ENCODE results near the gene FGD3.
"Not testable (repeated sequence)": the region's sequence is repeated elsewhere in the genome, so short reads cannot be mapped to it uniquely, and the experiment has no call there.

The FGD3 gene

GRCh38 chr9:92974761-92975755 is 27.7 kb downstream of the FGD3 start:
- DNase-seq (ENCODE audit: low read depth, low spot score) = no peak
- no peak overlapping the region for H3K27ac ChIP-seq

- H3K27ac ChIP-seq = no peak overlapping the region
- no peak for DNase-seq (ENCODE audit: low read depth, low spot score)
Measured at GRCh38 chr9:92976431-92976830, 29.1 kb downstream of the FGD3 start.

- no peak overlapping the region for H3K27ac ChIP-seq
- no peak for DNase-seq (ENCODE audit: low read depth, low spot score)
Measured at GRCh38 chr9:92977279-92977678, 30.0 kb downstream of the FGD3 start.

GRCh38 chr9:92978345-92978875 is 31.1 kb downstream of the FGD3 start:
- H3K27ac ChIP-seq = no peak overlapping the region
- DNase-seq (ENCODE audit: low read depth, low spot score) = no peak

GRCh38 chr9:92979283-92980056 is 32.1 kb downstream of the FGD3 start:
- peak overlapping the region; percentile 63 for H3K27ac ChIP-seq
- DNase-seq (ENCODE audit: low read depth, low spot score) = no peak

DNA sequence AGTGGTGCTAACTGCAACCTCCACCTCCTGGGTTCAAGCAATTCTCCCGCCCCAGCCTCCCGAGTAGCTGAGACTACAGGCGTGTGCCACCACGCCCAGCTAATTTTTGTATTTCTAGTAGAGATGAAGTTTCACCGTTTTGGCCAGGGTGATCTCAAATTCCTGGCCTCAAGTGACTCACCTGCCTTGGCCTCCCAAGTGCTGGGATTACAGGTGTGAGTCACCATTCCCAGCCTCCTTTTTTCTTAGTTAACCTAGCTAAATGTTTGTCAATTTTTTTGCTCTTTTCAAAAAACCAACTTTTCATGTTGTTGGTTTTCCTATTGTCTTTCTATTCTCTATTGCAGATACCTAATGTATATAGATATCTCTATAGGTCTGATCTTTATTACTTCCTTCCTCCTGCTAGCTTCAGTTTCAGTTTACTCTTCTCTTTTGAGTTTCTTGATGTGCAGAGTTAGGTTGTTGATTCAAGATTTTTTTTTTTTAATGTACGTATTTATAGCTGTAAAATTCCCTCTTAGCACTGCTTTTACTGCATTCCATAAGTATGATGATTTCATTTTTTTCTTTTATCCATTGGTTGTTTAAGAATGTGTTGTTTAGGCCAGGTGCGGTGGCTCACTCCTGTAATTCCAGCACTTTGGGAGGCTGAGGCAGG is 32.9 kb downstream of the FGD3 start:
- H3K27ac ChIP-seq = peak overlapping the region; percentile 63
- DNase-seq (ENCODE audit: low read depth, low spot score) = peak; percentile 66

GRCh38 chr9:92982130-92982529 is 34.8 kb downstream of the FGD3 start:
- DNase-seq (ENCODE audit: low read depth, low spot score) = no peak
- no peak overlapping the region for H3K27ac ChIP-seq

DNA sequence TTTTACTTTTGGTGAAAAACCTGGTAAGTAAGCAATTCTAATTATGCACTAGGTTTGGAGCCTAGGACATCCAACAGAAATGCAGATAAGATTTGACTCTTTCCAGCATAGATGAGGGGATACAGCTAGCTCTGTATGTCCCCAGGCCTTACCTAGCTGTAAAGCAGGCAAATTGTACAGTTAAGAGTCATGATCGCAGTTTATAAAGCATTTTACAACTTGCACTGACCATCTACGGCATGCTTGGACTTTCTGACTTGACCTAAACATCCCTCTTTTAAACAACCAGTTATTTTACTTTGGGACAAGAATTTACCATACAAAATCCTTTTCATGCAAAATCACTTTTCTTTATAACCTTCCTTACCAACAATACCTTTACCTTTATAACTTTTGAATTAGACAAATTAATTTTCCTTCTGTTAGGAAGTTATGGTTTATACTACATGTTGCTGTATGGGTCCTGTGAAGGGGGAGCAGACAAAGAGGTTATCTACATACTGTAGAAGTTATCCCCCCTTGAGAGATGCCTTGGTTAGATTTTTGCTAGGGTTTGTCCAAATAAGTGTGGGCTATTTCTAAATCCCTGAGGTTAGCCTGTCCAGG is 36.8 kb downstream of the FGD3 start:
- no peak overlapping the region for H3K27ac ChIP-seq
- DNase-seq (ENCODE audit: low read depth, low spot score) = no peak

DNA sequence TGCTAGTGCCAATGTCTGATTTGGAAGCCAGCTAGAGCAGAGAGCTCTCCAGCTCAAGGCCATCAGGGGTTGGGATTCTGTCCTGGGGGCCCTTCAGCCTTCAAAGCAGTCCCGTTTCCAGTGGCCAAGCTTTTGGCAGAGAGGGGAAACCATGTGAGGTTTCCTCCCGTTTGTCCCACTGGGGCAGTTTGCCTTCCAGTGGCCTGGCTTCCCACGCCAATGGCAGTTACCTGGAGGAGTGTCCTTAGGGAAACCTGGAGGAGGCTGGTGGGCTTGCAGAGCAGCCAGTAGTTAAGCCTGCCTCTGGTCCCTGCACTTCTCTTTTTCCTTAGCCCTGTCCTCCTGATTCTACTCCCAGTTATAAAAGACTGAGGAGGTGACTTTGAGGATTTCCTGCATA is 37.7 kb downstream of the FGD3 start:
- no peak overlapping the region for H3K27ac ChIP-seq
- no peak for DNase-seq (ENCODE audit: low read depth, low spot score)

DNA sequence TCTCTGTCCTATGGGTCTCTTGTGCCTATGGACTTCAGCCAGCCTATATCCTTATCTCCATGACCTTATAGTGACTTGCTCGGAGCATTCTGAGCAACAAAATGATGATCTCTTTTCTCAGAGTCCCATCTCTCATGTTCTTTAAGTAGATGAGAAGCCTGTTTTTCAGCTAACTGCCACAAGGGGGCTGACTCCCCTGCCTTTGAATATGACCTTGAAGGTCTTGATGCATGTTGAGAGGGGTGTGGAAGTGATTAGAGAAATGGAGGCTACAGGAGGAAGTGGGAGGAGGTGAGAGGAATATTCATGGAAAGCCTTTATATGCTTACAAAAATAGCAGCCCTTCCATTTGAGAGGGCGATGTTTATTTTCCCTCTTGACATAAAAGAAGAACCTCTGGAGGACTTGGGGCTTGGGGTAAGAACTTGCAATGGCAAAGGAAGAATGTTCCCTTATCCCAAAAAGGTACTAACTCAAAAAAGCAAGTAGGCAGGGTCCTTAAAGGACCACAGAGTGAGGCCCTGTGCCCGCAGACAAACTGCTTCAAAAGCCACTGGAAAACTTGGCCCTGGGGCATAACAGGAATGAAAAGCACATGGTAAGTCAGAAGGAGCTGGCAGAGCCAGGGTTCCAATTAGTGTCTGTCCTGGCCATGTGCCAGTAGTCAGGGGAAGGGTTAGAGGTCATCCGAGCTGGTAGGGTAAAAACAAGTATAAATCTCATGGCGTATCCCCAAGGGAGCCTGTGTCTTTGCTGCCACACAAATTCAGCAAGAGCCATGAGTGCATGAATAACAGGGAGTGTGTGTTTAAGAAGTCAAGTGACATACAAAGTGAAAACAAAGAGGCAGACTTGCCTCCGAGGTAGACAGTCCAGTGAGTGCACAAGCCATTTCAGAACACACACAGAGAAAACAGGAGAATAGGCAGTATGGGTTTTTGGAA is 39.1 kb downstream of the FGD3 start:
- DNase-seq (ENCODE audit: low read depth, low spot score) = no peak
- no peak overlapping the region for H3K27ac ChIP-seq

GRCh38 chr9:92988215-92988768 is 41.0 kb downstream of the FGD3 start:
- peak overlapping the region; percentile 81 for H3K27ac ChIP-seq

DNA sequence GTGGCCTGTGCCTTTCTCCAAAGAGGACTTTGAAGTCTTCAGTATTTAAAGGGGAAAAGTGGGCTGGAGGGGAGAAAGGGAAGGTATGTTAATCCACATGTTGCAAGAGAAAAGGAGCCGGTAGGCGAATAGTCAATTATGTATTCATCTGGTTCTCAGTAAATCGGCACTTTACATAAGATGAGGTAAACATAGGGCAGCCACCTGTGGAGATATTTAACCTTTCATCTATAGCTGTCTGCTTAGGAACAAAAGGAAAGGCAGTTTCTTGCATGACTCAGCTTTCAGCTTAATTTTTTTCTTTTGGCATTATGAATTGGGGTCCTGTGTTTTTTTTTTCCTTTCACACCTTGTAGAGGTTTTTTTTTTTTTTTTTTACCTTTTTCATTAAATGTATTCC is 42.2 kb downstream of the FGD3 start:
- DNase-seq (ENCODE audit: low read depth, low spot score) = no peak
- H3K27ac ChIP-seq = no peak overlapping the region

More at GRCh38 chr9:92988215-92988768, 41.0 kb downstream of the FGD3 start:
- peak; percentile 79 for DNase-seq (ENCODE audit: low read depth, low spot score)

GRCh38 chr9:92990461-92990860 is 43.1 kb downstream of the FGD3 start:
- DNase-seq (ENCODE audit: low read depth, low spot score) = no peak
- no peak overlapping the region for H3K27ac ChIP-seq

DNA sequence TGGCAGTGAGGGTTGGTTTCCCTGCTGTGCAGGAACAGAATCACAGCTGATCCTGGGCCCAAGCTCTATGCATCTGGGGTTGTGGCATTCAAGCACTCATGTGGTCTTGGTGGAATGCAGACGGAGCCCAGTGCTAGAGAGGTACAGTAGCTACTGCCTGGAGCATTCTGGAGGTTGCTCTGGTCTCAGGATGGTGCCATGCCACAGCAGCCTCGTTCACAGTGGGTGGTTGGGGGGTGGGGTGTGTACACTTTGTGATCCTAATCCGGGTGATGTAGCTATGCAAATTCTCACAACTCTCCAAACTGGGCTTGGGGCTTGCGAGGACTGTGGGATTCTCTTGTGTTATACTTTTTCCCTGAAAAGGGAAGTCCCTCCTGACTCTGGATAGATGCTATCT is 45.2 kb downstream of the FGD3 start:
- no peak overlapping the region for H3K27ac ChIP-seq
- no peak for DNase-seq (ENCODE audit: low read depth, low spot score)

DNA sequence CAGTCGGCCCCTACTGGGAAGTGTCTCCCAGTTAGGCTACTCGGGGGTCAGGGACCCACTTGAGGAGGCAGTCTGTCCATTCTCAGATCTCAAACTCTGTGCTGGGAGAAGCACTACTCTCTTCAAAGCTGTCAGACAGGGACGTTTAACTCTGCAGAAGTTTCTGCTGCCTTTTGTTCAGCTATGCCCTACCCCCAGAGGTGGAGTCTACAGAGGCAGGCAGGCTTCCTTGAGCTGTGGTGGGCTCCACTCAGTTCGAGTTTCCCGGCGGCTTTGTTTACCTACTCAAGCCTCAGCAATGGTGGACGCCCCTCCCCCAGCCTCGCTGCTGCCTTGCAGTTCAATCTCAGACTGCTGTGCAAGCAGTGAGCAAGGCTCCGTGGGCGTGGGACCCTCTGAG is 51.5 kb downstream of the FGD3 start:
- not testable (repeated sequence) for H3K27ac ChIP-seq; DNase-seq (ENCODE audit: low read depth, low spot score)

- H3K27ac ChIP-seq = no peak overlapping the region
- DNase-seq (ENCODE audit: low read depth, low spot score) = no peak
Measured at GRCh38 chr9:93001031-93001430, 53.7 kb downstream of the FGD3 start.

DNA sequence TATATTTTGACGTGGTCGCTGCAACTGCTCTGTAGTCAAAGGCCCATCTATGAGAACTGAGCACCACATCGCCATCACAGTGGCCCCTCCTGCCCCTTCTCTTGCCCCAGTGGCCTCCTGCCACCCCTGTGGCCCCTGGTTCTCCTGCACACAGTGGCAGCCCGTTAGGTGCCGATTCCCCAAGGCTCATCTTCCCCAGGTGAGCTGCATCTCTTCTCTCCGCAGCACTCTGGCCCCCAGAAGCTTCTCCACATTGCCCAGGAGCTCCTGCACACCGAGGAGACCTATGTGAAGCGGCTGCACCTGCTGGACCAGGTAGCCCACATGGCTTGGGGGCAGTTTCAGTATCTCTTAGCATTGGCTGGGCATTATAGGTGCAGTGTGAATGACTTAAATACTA is 55.4 kb downstream of the FGD3 start:
- no peak for DNase-seq (ENCODE audit: low read depth, low spot score)
- H3K27ac ChIP-seq = no peak overlapping the region

DNA sequence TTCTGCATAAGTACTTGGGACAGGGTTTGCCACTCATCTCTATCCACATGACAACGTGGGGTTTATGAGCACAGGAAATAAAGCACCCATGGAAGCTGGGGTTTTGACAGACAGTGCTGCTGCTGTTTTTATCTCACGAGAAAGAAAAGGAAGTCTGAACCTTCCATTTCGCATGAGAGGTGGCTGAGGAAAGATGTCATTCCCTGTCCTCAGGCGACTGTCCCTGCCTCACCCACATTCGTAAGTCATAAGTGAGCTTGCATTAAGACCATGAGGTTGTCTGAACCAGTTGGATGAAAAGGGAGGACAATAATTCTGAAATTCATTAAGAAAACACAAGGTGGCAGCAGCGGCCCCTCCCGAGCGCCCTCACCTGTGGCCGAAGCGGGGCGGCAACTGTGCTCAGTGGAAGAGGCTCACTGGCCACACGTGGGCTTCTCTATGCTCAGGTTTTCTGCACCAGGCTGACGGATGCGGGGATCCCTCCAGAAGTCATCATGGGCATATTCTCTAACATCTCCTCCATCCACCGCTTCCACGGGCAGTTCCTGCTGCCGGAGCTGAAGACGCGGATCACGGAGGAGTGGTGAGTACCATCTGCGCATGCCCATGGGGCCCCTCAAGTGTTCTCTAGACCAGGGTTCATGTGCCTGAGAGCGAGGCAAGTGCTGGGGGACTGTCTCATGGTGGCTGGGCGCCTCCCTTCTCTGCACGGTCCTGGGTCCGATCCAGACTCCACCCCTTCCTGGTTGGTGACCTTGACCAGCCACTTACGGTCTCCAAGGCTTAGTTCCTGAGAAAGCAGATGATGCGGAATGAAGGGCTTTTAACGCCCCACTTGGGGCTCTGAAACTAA is 56.5 kb downstream of the FGD3 start:
- no peak overlapping the region for H3K27ac ChIP-seq
- DNase-seq (ENCODE audit: low read depth, low spot score) = no peak

Data from epithelial cell of prostate (primary cell).